HG02759 (cell line): ENCODE measurements around the gene TIGD6.

Source experiments
- ATAC-seq: cut with Tn5 transposase; IDR thresholded peaks from one replicate; pipeline ENCODE4 v1.9.1; 2021; ENCODE audit warnings: mild to moderate bottlenecking, moderate library complexity; ENCODE audit not compliant: unreplicated experiment

Gene TIGD6

GRCh38 chr5:150017226-150018005 lies 17.0 kb upstream of the TIGD6 start:
- ATAC-seq = no peak

- no peak for ATAC-seq
These were observed 16.1 kb upstream of the TIGD6 start for GRCh38 chr5:150016537-150016936.

- ATAC-seq = no peak
These were observed 15.0 kb upstream of the TIGD6 start for GRCh38 chr5:150015415-150015814.

GRCh38 chr5:150014456-150014855 lies 14.0 kb upstream of the TIGD6 start:
- no peak for ATAC-seq

- no peak for ATAC-seq
These were observed 13.5 kb upstream of the TIGD6 start for GRCh38 chr5:150013931-150014330.

GRCh38 chr5:150009671-150010387 lies 9.4 kb upstream of the TIGD6 start:
- ATAC-seq = no peak

- no peak for ATAC-seq
These were observed 6.6 kb upstream of the TIGD6 start for GRCh38 chr5:150007050-150007449.

- ATAC-seq = no peak
These were observed 5.9 kb upstream of the TIGD6 start for GRCh38 chr5:150006318-150006717.

- peak; percentile 56 for ATAC-seq
These were observed 1.4 kb upstream of the TIGD6 start for GRCh38 chr5:150001660-150002486.

- peak; percentile 22 for ATAC-seq
These were observed 671 bp upstream of the TIGD6 start for GRCh38 chr5:150000990-150001659.

- ATAC-seq = no peak
These were observed 593 bp downstream of the TIGD6 start for GRCh38 chr5:149999866-150000255.

- ATAC-seq = no peak
These were observed 1.1 kb downstream of the TIGD6 start for GRCh38 chr5:149999359-149999758.

- ATAC-seq = no peak
These were observed 2.2 kb downstream of the TIGD6 start for GRCh38 chr5:149998281-149998680.

- no peak for ATAC-seq
These were observed 4.1 kb downstream of the TIGD6 start for GRCh38 chr5:149996205-149996890.

- ATAC-seq = no peak
These were observed 4.9 kb downstream of the TIGD6 start for GRCh38 chr5:149995385-149996204.

GRCh38 chr5:149993471-149993870 lies 7.0 kb downstream of the TIGD6 start:
- ATAC-seq = no peak

GRCh38 chr5:149990518-149991376 lies 9.7 kb downstream of the TIGD6 start:
- peak; percentile 71 for ATAC-seq

- no peak for ATAC-seq
These were observed 12.3 kb downstream of the TIGD6 start for GRCh38 chr5:149988126-149988525.

GRCh38 chr5:149982505-149982904 lies 17.9 kb downstream of the TIGD6 start:
- ATAC-seq = no peak
